PC-3 (cell line): Measurements from ENCODE around the gene TTC1. TPM values are rescaled to one million over a fixed set of nuclear protein-coding genes. Genes with fewer than 3 reads are reported as not detected.
A peak's percentile ranks its signal among the peaks of the same experiment; 100 is the strongest.

Experiments used
- ATAC-seq: fragments of 200-7000 bp; cut with Tn5 transposase; 2 replicates; pipeline ENCODE4 v1.9.1; 2020; ENCODE audit warnings: mild to moderate bottlenecking, moderate library complexity
- BruUV-seq: library from RNA; stranded (reverse); fragments of 400-500 nt; replicated peaks from 2 replicates; lab custom pipeline; 2021; lab: Mats Ljungman, UMichigan
- CTCF ChIA-PET: fragments of 300-600 bp; sonication (Branson Sonifier 250); formaldehyde crosslinking; loops from one replicate; lab custom pipeline; 2022; ENCODE audit warnings: antibody characterized with exemption; lab: Charles Lee
- POLR2A ChIA-PET: fragments of 300-600 bp; sonication (Branson Sonifier 250); formaldehyde crosslinking; loops from one replicate; lab custom pipeline; 2022; ENCODE audit warnings: antibody characterized with exemption; ENCODE audit not compliant: unreplicated experiment; lab: Charles Lee
- DNase-seq: peaks from one replicate; pipeline ENCODE4 v3.0.0-alpha.2; 2015
- H2AFZ ChIP-seq: fragments of 300-600 bp; sonication (generic); 2 replicates; pipeline ENCODE4 v1.6.0; 2016; ENCODE audit warnings: antibody characterized with exemption, low read length
- H3F3A ChIP-seq: fragments of 300-600 bp; sonication (generic); one replicate; pipeline ENCODE4 v1.6.0; 2017; ENCODE audit warnings: antibody characterized with exemption, low read length, control low read depth, mild to moderate bottlenecking; ENCODE audit not compliant: unreplicated experiment
- H3K27ac ChIP-seq: fragments of 300-600 bp; sonication (generic); 2 replicates; pipeline ENCODE4 v1.5.1; 2016; ENCODE audit warnings: mild to moderate bottlenecking, low read length
- H3K27me3 ChIP-seq: fragments of 300-600 bp; sonication (generic); 2 replicates; pipeline ENCODE4 v1.6.1; 2016; ENCODE audit warnings: low read length, mixed read lengths
- H3K36me3 ChIP-seq: fragments of 300-600 bp; sonication (generic); 2 replicates; pipeline ENCODE4 v1.6.1; 2016; ENCODE audit warnings: low read depth, mixed run types, low read length, mixed read lengths
- H3K4me1 ChIP-seq: fragments of 300-600 bp; sonication (generic); 2 replicates; pipeline ENCODE4 v1.5.1; 2016; ENCODE audit warnings: low read length; ENCODE audit not compliant: insufficient read depth
- H3K4me2 ChIP-seq: fragments of 300-600 bp; sonication (generic); 2 replicates; pipeline ENCODE4 v1.6.0; 2016; ENCODE audit warnings: low read length
- H3K4me3 ChIP-seq: fragments of 300-600 bp; sonication (generic); 2 replicates; pipeline ENCODE4 v1.5.1; 2016; ENCODE audit warnings: mild to moderate bottlenecking, low read length, mixed read lengths
- H3K79me2 ChIP-seq: fragments of 300-600 bp; sonication (generic); 2 replicates; pipeline ENCODE4 v1.6.1; 2017; ENCODE audit warnings: low read length, mixed read lengths
- H3K9ac ChIP-seq: fragments of 300-600 bp; sonication (generic); 2 replicates; pipeline ENCODE4 v1.6.0; 2016; ENCODE audit warnings: mild to moderate bottlenecking, low read length
- H3K9me2 ChIP-seq: fragments of 300-600 bp; sonication (generic); replicated peaks from 2 replicates; pipeline ENCODE4 v1.6.1; 2016; ENCODE audit warnings: mixed run types, low read length, mixed read lengths
- H3K9me3 ChIP-seq: fragments of 300-600 bp; sonication (generic); 2 replicates; pipeline ENCODE4 v1.6.1; 2016; ENCODE audit warnings: low read length, mixed read lengths
- H4K20me1 ChIP-seq: fragments of 300-600 bp; sonication (generic); 2 replicates; pipeline ENCODE4 v1.6.1; 2016; ENCODE audit warnings: low read length, mixed read lengths
- CTCF ChIP-seq: fragments of 300-600 bp; sonication (generic); conservative IDR thresholded peaks from 2 replicates; pipeline ENCODE4 v1.5.1; 2017; ENCODE audit warnings: antibody characterized with exemption, low read depth, mild to moderate bottlenecking, low read length
- EZH2 ChIP-seq: fragments of 300-600 bp; sonication (generic); IDR thresholded peaks from one replicate; pipeline ENCODE4 v1.6.1; 2017; ENCODE audit warnings: antibody characterized with exemption, mild to moderate bottlenecking, low read length; ENCODE audit not compliant: unreplicated experiment
- EZH2phosphoT487 ChIP-seq: fragments of 300-600 bp; sonication (generic); IDR thresholded peaks from 2 replicates; pipeline ENCODE4 v1.6.1; 2018; ENCODE audit warnings: mild to moderate bottlenecking, antibody characterized with exemption, low read length, borderline replicate concordance
- intact Hi-C: fragments of 100-400 bp; cut with micrococcal nuclease; formaldehyde crosslinking; loops from 2 replicates; pipeline ENCODE4 v1.9.0; 2023
- total RNA-seq: library from RNA; depleted of rRNA; stranded (reverse); fragments of >200 nt; gene quantifications from 2 replicates; pipeline ENCODE4 v1.2.3, GENCODE V29; 2014

TTC1 gene
- total RNA-seq, 1 experiment from 2014 or later, result 61.4 TPM

GRCh38 chr5:160076997-160077396 is 68.1 kb downstream of the TTC1 start:
- Histone ChIP-seq H3K36me3 (no peaks in the 10 kb centered on the region), H3K9me2 (no peaks in the 10 kb centered on the region), H3K27ac (no peak overlapping the region), H4K20me1 (no peaks in the 10 kb centered on the region), H3K9me3 (no peaks in the 10 kb centered on the region), H3K4me1 (peaks cover 4% of the 10 kb centered on the region; the same call in 1 of the 2 replicates), H3K79me2 (no peaks in the 10 kb centered on the region), H3K4me2 (no peak overlapping the region), H2AFZ (no peak overlapping the region), H3K4me3 (no peak overlapping the region), H3K9ac (no peak overlapping the region), H3F3A (no peaks in the 10 kb centered on the region), H3K27me3 (no peaks in the 10 kb centered on the region)
- ChIA-PET POLR2A (no interaction called here), CTCF (no interaction called here)
- intact Hi-C loops, result no loop called here
- ATAC-seq (no peak), DNase-seq (no peak)
- TF ChIP-seq EZH2, result no peak
- TF ChIP-seq EZH2phosphoT487, result no peak
- TF ChIP-seq CTCF, result no peak
- no TSS peak for BruUV-seq

GRCh38 chr5:160079753-160080152 is 70.8 kb downstream of the TTC1 start:
- no peak for TF ChIP-seq EZH2phosphoT487
- TF ChIP-seq EZH2, result no peak
- no peak for TF ChIP-seq CTCF
- H3K27me3 ChIP-seq, result no peaks in the 10 kb centered on the region
- H2AFZ ChIP-seq, result no peak overlapping the region
- CTCF ChIA-PET, result interaction anchor here (0.6 kb wide), 1 partner anchor 311 kb away, joined by 7 read pairs; no protein-coding TSS in a partner anchor
- no peaks in the 10 kb centered on the region for H4K20me1 ChIP-seq
- no peaks in the 10 kb centered on the region for H3K9me2 ChIP-seq
- intact Hi-C loops, result loop anchor here (1.0 to 5.0 kb wide), 2 partner anchors 57 to 79 kb away; no protein-coding TSS in a partner anchor
- no peak for DNase-seq
- H3K36me3 ChIP-seq, result no peaks in the 10 kb centered on the region
- H3K79me2 ChIP-seq, result no peaks in the 10 kb centered on the region
- no TSS peak for BruUV-seq
- POLR2A ChIA-PET, result no interaction called here
- no peaks in the 10 kb centered on the region for H3F3A ChIP-seq
- H3K4me3 ChIP-seq, result no peak overlapping the region
- ATAC-seq, result peak; percentile 39
- H3K9me3 ChIP-seq, result no peaks in the 10 kb centered on the region
- H3K27ac ChIP-seq, result no peak overlapping the region
- no peak overlapping the region for H3K9ac ChIP-seq
- peaks cover 25% of the 10 kb centered on the region for H3K4me1 ChIP-seq
- no peak overlapping the region for H3K4me2 ChIP-seq

- TF ChIP-seq CTCF (no peak), EZH2phosphoT487 (no peak), EZH2 (no peak)
- no peaks in the 10 kb centered on the region for H3K79me2 ChIP-seq
- ChIA-PET CTCF (interaction anchor here (0.5 to 1.3 kb wide), 5 partner anchors 8 to 309 kb away, joined by 3 to 13 read pairs (median 7); no protein-coding TSS in a partner anchor), POLR2A (no interaction called here)
- H3K27ac ChIP-seq, result no peak overlapping the region
- H3K9ac ChIP-seq, result no peak overlapping the region
- H4K20me1 ChIP-seq, result no peaks in the 10 kb centered on the region
- H3K4me2 ChIP-seq, result no peak overlapping the region
- no peaks in the 10 kb centered on the region for H3K27me3 ChIP-seq
- no peak overlapping the region for H3K4me3 ChIP-seq
- intact Hi-C loops, result loop anchor here (1.0 to 5.0 kb wide), 2 partner anchors 59 to 310 kb away; no protein-coding TSS in a partner anchor
- no peak overlapping the region for H2AFZ ChIP-seq
- BruUV-seq, result no TSS peak
- H3K9me3 ChIP-seq, result no peaks in the 10 kb centered on the region
- no peaks in the 10 kb centered on the region for H3K9me2 ChIP-seq
- H3K4me1 ChIP-seq, result peaks cover 25% of the 10 kb centered on the region
- no peak for ATAC-seq
- no peaks in the 10 kb centered on the region for H3F3A ChIP-seq
- no peaks in the 10 kb centered on the region for H3K36me3 ChIP-seq
- no peak for DNase-seq
Observed at GRCh38 chr5:160081495-160081894, 72.6 kb downstream of the TTC1 start.
